ENCODE results near the gene MOAP1. TPM values are rescaled to one million over a fixed set of nuclear protein-coding genes. Genes with fewer than 3 reads are reported as not detected.

The MOAP1 gene
- total RNA-seq, 1 donor from 2014 or later, result 15.8 TPM

- TF ChIP-seq CTCF (IDR thresholded peaks at IDR 0.05; ENCODE audit: insufficient read depth, low read length, severe bottlenecking), result no peak
- FAIRE-seq (no peak), DNase-seq (ENCODE audit: low read depth) (peak; percentile 59)
- no peak overlapping the region for H3K4me3 ChIP-seq (ENCODE audit: low read depth, low read length)
- H3K36me3 ChIP-seq (ENCODE audit: control insufficient read depth, insufficient read depth, low read length), result no peaks in the 10 kb centered on the region
- no peaks in the 10 kb centered on the region for H3K27me3 ChIP-seq (ENCODE audit: control insufficient read depth, insufficient read depth, low read length)
These were observed 29.0 kb downstream of the MOAP1 start for GRCh38 chr14:93155667-93156066.

- H3K36me3 ChIP-seq (ENCODE audit: control insufficient read depth, insufficient read depth, low read length), result no peaks in the 10 kb centered on the region
- no peak for DNase-seq (ENCODE audit: low read depth)
- no peaks in the 10 kb centered on the region for H3K27me3 ChIP-seq (ENCODE audit: control insufficient read depth, insufficient read depth, low read length)
- no peak overlapping the region for H3K4me3 ChIP-seq (ENCODE audit: low read depth, low read length)
- no peak for TF ChIP-seq CTCF (IDR thresholded peaks at IDR 0.05; ENCODE audit: insufficient read depth, low read length, severe bottlenecking)
- no peak for FAIRE-seq
These were observed 31.6 kb downstream of the MOAP1 start for GRCh38 chr14:93153121-93153520.

GRCh38 chr14:93150227-93151208, 34.2 kb downstream of the MOAP1 start:
- H3K27me3 ChIP-seq (ENCODE audit: control insufficient read depth, insufficient read depth, low read length), result no peaks in the 10 kb centered on the region
- TF ChIP-seq CTCF (IDR thresholded peaks at IDR 0.05; ENCODE audit: insufficient read depth, low read length, severe bottlenecking), result no peak
- H3K4me3 ChIP-seq (ENCODE audit: low read depth, low read length), result no peak overlapping the region
- no peaks in the 10 kb centered on the region for H3K36me3 ChIP-seq (ENCODE audit: control insufficient read depth, insufficient read depth, low read length)
- DNase-seq (ENCODE audit: low read depth) (peak; percentile 95), FAIRE-seq (peak; percentile 32)

- DNase-seq (ENCODE audit: low read depth) (no peak), FAIRE-seq (no peak)
- Histone ChIP-seq H3K36me3 (ENCODE audit: control insufficient read depth, insufficient read depth, low read length) (no peaks in the 10 kb centered on the region), H3K27me3 (ENCODE audit: control insufficient read depth, insufficient read depth, low read length) (no peaks in the 10 kb centered on the region), H3K4me3 (ENCODE audit: low read depth, low read length) (no peak overlapping the region)
- no peak for TF ChIP-seq CTCF (IDR thresholded peaks at IDR 0.05; ENCODE audit: insufficient read depth, low read length, severe bottlenecking)
These were observed 35.7 kb downstream of the MOAP1 start for GRCh38 chr14:93148979-93149378.

GRCh38 chr14:93146119-93146518, 38.6 kb downstream of the MOAP1 start:
- H3K36me3 ChIP-seq (ENCODE audit: control insufficient read depth, insufficient read depth, low read length), result no peaks in the 10 kb centered on the region
- TF ChIP-seq CTCF (IDR thresholded peaks at IDR 0.05; ENCODE audit: insufficient read depth, low read length, severe bottlenecking), result no peak
- FAIRE-seq, result no peak
- no peak for DNase-seq (ENCODE audit: low read depth)
- H3K4me3 ChIP-seq (ENCODE audit: low read depth, low read length), result no peak overlapping the region
- H3K27me3 ChIP-seq (ENCODE audit: control insufficient read depth, insufficient read depth, low read length), result no peaks in the 10 kb centered on the region
